Astrocyte of the cerebellum (primary cell): ENCODE measurements around the gene HPDL.

Source experiments
- DNase-seq: peaks from one replicate; pipeline ENCODE4 v3.0.0-alpha.2; 2011; ENCODE audit warnings: low read depth
- H3K4me3 ChIP-seq: 2 replicates; pipeline ENCODE4 v1.5.1; 2011; ENCODE audit warnings: mild to moderate bottlenecking, low read depth, low read length, moderate library complexity
- CTCF ChIP-seq: IDR thresholded peaks from 2 replicates; pipeline ENCODE4 v1.5.1; 2012; ENCODE audit warnings: low read length, low read depth, moderate library complexity, mild to moderate bottlenecking; ENCODE audit errors: missing control alignments
- in situ Hi-C: cut with HindIII; loops from 2 replicates; pipeline ENCODE4 v1.10.0; 2017; ENCODE audit warnings: low sequenced_read_pairs

Gene HPDL

DNA sequence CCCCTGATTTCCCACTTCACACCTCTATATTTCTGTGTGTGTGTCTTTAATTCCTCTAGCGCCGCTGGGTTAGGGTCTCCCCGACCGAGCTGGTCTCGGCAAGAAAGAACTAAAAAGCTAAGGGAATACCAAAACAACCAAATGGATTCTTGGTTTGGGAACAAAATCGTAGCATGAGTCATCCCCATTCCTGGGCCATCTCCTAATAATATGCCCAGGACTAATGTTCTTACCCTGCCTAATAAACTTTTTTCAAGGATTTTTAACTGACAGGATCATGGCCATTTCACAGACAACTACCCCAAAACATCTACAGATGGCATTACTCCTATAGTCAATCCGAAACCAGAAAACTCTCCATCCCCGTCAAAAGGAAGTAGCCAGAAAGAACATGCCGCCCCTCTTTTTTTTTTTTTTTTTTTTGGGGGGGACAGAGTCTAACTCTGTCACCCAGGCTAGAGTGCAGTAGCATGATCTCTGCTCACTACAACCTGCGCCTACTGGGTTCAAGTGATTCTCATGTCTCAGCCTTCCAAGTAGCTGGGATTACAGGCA lies 4.1 kb upstream of the HPDL start:
- TF ChIP-seq CTCF: no peak
- no peak overlapping the region for H3K4me3 ChIP-seq
- no peak for DNase-seq
- in situ Hi-C loops: no loop called here

GRCh38 chr1:45325851-45326506 lies 716 bp upstream of the HPDL start:
- in situ Hi-C loops: no loop called here
- no peak for TF ChIP-seq CTCF
- H3K4me3 ChIP-seq: peak overlapping the region; percentile 47
- DNase-seq: no peak

GRCh38 chr1:45327644-45328515 lies 1.2 kb downstream of the HPDL start:
- no peak for TF ChIP-seq CTCF
- in situ Hi-C loops: no loop called here
- H3K4me3 ChIP-seq: no peak overlapping the region
- DNase-seq: no peak

DNA sequence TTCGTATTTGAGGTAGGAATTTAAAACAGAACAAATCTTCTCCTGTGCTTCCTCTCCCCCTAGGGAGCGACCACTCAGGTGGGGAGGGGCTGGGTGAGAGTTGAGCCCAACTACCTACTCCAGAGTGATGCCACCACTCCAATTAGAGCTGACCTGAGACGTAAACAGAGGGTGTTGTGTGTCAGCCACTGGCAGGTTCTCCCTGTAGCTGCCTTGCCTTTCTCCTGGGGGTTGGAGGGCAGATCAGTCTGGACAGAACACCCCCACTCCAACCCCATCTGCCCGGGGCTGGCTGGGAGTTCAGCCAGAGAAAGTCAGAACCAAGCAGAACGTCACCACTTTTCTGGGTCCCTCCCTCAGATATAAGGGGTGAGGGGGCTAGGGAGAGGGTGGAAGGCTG lies 2.0 kb downstream of the HPDL start:
- TF ChIP-seq CTCF: no peak
- H3K4me3 ChIP-seq: no peak overlapping the region
- in situ Hi-C loops: no loop called here
- no peak for DNase-seq

- no peak for TF ChIP-seq CTCF
- in situ Hi-C loops: no loop called here
- no peak for DNase-seq
- H3K4me3 ChIP-seq: no peak overlapping the region
These were observed 2.8 kb downstream of the HPDL start for GRCh38 chr1:45329445-45329844.

GRCh38 chr1:45331436-45332345 lies 5.0 kb downstream of the HPDL start:
- in situ Hi-C loops: no loop called here
- DNase-seq: no peak
- H3K4me3 ChIP-seq: no peak overlapping the region
- no peak for TF ChIP-seq CTCF
